GM21619 (cell line): ENCODE measurements around the gene ARID1B.
"Not testable (repeated sequence)": the region's sequence is repeated elsewhere in the genome, so short reads cannot be mapped to it uniquely, and the experiment has no call there.

Experiments used
- ATAC-seq: cut with Tn5 transposase; IDR thresholded peaks from one replicate; pipeline ENCODE4 v1.9.1; 2021; ENCODE audit not compliant: unreplicated experiment

The ARID1B gene

DNA sequence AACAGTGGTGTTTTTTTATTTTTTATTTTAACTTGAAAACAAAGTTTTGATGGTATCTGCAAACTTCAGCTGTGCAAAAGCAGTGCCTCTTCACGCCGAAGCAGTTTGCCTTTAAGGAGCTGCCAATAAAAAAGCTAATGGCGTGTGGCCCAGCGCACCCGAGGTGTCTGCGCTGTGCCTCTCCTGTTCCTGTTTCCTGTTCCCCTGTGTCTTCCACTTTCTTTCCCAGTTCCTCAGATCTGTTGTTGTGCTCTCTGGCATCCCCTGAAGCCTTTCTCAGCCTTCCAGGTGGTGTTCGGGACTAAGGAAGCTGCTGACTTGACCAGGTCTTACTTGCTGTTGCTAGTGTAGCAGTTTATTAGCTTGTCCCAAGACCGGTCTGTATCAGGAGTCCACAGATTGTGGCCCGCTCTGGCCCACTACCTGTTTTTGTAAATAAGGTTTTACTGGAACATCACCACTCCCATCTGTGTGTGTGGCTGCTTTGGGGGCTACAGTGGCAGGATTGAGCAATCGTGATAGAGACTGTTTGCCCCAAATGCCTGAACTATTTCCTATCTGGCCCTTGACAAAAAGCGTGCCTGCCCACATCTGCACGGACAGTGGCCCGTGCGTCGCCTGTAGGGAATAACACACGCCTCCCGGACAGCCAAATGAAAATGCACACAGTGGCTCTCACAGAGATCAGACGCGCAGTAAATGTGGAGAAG is 367.8 kb downstream of the ARID1B start:
- no peak for ATAC-seq

- no peak for ATAC-seq
These were observed 368.6 kb downstream of the ARID1B start for GRCh38 chr6:157145656-157146285.

GRCh38 chr6:157147054-157148026 is 370.2 kb downstream of the ARID1B start:
- not testable (repeated sequence) for ATAC-seq

DNA sequence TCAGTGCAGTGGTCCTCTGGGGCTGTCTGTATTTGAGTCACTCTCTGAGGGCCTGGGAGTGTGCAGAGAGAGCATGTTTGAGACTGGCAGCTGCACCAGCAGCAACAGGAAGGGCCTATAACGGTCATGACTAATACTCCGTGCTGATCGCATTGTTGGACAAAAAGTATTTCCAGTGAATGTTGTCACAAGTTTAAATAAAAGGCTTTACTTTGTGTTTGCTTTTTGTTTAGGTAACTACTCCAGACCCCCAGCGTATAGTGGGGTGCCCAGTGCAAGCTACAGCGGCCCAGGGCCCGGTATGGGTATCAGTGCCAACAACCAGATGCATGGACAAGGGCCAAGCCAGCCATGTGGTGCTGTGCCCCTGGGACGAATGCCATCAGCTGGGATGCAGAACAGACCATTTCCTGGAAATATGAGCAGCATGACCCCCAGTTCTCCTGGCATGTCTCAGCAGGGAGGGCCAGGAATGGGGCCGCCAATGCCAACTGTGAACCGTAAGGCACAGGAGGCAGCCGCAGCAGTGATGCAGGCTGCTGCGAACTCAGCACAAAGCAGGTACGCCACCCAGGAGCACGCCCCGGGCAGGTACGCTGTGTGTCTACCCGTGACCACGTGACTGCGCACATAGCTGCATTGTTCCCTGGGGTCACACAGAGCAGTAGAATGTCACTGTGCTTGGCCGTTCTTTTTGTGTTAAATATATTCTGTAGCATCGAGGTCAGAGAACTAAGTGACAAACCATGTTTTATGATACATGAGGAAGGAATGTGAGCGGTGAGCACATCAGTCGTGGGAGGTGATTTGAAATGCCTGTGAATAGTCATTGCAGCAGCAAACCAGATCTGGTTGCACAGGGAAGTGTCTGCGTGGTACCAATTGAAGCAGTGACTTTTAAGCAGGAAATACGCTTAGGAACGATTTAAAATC is 371.5 kb downstream of the ARID1B start:
- ATAC-seq: no peak

- ATAC-seq: no peak
These were observed 372.9 kb downstream of the ARID1B start for GRCh38 chr6:157150076-157150475.

GRCh38 chr6:157151029-157151428 is 373.9 kb downstream of the ARID1B start:
- no peak for ATAC-seq

DNA sequence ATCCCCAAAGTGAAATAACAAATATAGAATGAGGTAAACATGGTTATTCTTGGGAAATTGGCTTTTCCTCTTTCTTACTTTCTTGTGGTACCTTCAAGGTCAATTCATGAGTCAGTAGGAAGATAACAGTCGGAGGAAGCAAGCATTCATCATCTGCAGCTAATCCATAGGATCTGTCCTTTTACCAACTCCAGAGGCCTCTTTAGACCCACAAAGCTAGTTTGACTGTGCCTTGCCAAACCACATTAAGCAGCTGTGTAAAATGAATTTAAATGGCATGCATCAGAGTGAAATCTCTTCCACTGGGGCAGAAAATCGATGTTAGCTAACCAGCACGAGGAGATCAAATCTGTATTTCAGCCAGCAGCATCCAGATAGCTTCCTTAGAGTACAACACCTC is 374.8 kb downstream of the ARID1B start:
- no peak for ATAC-seq

GRCh38 chr6:157152556-157152955 is 375.4 kb downstream of the ARID1B start:
- no peak for ATAC-seq

GRCh38 chr6:157155804-157156203 is 378.6 kb downstream of the ARID1B start:
- no peak for ATAC-seq

DNA sequence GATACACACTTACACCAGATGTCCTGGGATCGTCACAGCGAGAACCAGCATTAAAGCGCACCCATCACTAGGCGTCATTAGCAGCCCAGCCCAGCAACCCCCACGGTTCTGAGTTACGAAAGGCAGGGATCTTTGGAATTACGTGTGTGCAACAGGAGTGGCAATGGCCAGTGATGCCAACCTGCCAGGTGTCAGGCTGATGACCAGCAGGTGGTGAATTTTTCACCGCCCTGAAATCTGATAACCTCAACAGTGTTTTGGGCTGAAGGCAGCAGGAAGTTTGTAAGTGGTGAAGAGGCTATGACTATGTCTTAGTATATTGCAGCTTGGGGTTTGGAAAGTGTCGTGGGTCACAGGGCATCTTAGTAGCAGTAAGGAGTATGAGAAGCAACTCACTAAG is 380.1 kb downstream of the ARID1B start:
- no peak for ATAC-seq

DNA sequence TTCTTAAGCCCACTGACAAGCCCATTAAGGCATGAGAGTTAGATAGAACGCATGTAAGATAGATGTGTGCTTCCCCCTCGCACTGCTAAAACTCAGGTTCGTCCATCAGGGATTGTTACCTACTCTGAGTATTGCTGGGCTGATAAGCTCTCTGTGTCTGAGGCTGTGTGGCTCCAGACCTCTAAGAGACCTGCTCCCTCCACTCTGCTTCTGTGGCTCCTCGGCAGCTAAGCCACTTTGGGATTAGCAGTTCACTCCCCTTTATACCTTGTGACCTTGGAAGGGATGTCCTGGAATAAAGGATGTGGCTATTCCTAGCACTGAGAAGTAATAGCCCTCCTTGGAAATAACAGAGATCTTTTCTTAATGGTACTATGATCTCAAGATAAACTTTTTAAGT is 381.3 kb downstream of the ARID1B start:
- no peak for ATAC-seq

DNA sequence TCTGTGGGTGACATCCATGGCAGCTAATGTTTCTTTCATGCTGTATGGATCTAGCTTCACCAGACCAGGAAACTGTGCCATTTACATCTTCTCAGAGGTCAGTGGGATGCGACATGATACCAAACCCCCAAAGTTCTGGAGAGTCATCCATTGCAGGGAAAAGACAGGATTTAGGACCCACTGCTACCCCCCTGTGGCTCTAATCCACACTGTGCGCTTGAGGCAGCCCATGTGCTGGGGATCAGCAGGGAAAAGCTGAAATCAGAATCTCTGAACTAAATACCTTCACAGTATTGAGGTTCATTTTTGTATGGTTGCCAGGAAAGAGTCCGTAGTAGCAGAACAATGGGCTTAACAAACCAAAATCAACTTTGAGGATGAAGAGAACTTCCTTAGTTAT is 381.7 kb downstream of the ARID1B start:
- no peak for ATAC-seq

GRCh38 chr6:157159348-157159747 is 382.2 kb downstream of the ARID1B start:
- no peak for ATAC-seq

DNA sequence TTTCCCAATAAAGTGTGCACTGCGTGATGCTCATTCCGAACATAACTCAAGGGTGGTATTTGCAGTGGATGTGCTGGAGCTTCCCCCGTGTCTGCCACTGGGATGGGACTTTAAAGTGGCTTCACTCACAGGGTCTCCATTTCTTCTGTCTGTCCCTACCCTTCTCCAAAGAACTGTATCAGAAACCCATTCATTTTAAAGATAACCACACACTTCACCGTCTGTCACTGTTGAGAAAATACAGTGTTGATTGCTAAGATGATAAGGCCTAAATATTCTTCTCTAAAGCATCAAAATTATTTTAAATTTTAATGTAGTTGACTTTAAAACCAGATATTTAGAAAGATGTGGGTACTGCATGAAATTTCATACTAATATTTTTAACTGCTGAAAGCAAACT is 384.7 kb downstream of the ARID1B start:
- ATAC-seq: no peak

- no peak for ATAC-seq
These were observed 385.7 kb downstream of the ARID1B start for GRCh38 chr6:157162766-157163433.

GRCh38 chr6:157163434-157164159 is 386.4 kb downstream of the ARID1B start:
- ATAC-seq: no peak

DNA sequence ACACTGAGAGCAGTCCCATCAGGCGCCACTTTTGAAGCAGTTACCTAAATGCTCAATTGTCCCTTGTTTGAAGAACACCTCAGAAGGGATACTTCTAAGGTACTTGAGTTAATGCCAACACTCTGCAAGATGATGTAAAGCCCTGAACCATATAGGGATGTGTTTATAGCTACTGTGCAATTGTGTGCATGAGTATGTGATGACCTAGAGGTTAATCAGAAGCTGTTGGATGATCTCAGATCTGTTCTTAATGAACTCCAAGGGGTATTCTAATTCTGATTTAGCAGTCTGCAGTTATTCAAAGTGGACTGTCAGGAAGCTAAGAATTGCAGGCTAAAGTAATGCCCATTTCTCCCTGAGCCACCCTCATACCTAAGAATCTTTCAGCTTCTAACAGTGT is 387.8 kb downstream of the ARID1B start:
- ATAC-seq: no peak

- ATAC-seq: no peak
These were observed 389.6 kb downstream of the ARID1B start for GRCh38 chr6:157166784-157167183.

DNA sequence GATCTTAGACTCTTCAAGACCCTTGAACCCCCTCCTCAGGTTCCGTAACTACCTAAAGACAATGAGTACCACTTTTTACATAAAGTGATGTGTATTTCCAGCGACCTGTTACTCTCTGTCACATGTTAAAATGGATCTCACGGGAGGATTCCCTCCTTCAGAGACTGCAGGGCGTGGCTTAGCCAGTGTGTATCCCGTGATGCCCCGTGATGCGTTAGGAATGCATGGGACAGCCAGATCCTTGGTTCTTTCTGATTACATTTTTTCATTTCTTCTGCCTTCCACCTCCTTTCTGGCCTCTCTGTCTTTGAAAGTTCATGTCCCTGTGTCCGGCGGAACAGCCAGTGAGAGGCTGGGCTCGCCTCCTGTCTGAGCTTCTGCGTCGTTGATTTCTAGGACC is 390.7 kb downstream of the ARID1B start:
- no peak for ATAC-seq
